Right lobe of liver (tissue), 6 donors: Measurements from ENCODE around the gene ZNF493. TPM values are rescaled to one million over a fixed set of nuclear protein-coding genes. Genes with fewer than 3 reads are reported as not detected.

Experiments
- ATAC-seq, 4 donors: fragments of 200-7000 bp; cut with Tn5 transposase; one replicate each; pipeline ENCODE4 v1.9.1; 2020; ENCODE audit warnings: mild to moderate bottlenecking in 4 of 4, moderate library complexity in 4 of 4
- DNase-seq, 3 donors: peaks; one replicate each; pipeline ENCODE4 v3.0.0-alpha.2; 2020
- H3K27ac ChIP-seq, 3 donors: fragments of 200-600 bp; one replicate each; pipeline ENCODE4 v1.8.0; 2022
- H3K27me3 ChIP-seq, 2 donors: fragments of 200-600 bp; one replicate each; pipeline ENCODE4 v1.8.0; 2022
- H3K36me3 ChIP-seq, 4 donors: fragments of 200-600 bp; sonication (generic) in 1 of 4; one replicate each; pipeline versions ENCODE4 v1.5.1 to v1.8.0; 2017 to 2022; ENCODE audit warnings: control low read depth in 1 of 4
- H3K4me1 ChIP-seq, 4 donors: fragments of 200-600 bp; sonication (generic) in 1 of 4; one replicate each; pipeline versions ENCODE4 v1.5.1 to v1.8.0; 2017 to 2022; ENCODE audit warnings: control low read depth in 1 of 4
- H3K4me3 ChIP-seq, 3 donors: fragments of 200-600 bp; one replicate each; pipeline ENCODE4 v1.8.0; 2022
- H3K9me3 ChIP-seq, 4 donors: fragments of 200-600 bp; sonication (generic) in 1 of 4; one replicate each; pipeline versions ENCODE4 v1.5.1 to v1.8.0; 2017 to 2022; ENCODE audit warnings: control low read depth in 1 of 4
- POLR2A ChIP-seq: fragments of 450-650 bp; IDR thresholded peaks from one replicate; pipeline ENCODE4 v1.6.1; 2017; ENCODE audit warnings: antibody characterized with exemption, mild to moderate bottlenecking
- WGBS: methylation state at CpG from one replicate; pipeline ENCODE4 v1.1.6; 2018; ENCODE audit warnings: low coverage, low lambda C conversion rate; ENCODE audit not compliant: insufficient coverage; ENCODE audit errors: missing lambda C conversion rate; 5-methylcytosine and 5-hydroxymethylcytosine counted together
- intact Hi-C, 2 donors: fragments of 100-400 bp; cut with DNase I; formaldehyde crosslinking; loops; one replicate each; pipeline versions ENCODE4 v1.11.2 to v1.14.1; 2022
- total RNA-seq, 6 experiments: library from RNA; depleted of rRNA in 2 of 6; stranded (reverse); fragments of >200 nt in 2 of 6; fragmentation: NEBNext Ultra II Directional in 3 of 6; extraction: Animal tissue kit (Norgen Biotek cat#: 25700) in 3 of 6; gene quantifications; one replicate each; pipeline versions ENCODE4 v1.1.0 to v1.2.4, GENCODE V29; 2016 to 2023
- TF ChIP-seq, protein P1 (sequence below), 4 donors: fragments of 200-600 bp in 3 of 4; fragments of 450-650 bp in 1 of 4; IDR thresholded peaks; one replicate each; pipeline versions ENCODE4 v1.5.1 to v1.8.0; 2016 to 2022; ENCODE audit warnings: antibody characterized with exemption in 4 of 4, mild to moderate bottlenecking in 2 of 4
- donor health status: DM: no; HTN: yes; CAD: no.
- donor health status: DM: no; HTN: no; CAD: no.
- donor health status: DM: no; HTN: no; CAD: no.
- donor health status: DM: no; HTN: yes; CAD: no.
- donor health status: DM: no; HTN: yes; CAD: no.

Gene ZNF493
- total RNA-seq, 6 experiments from 2014 or later: 5.9 to 9.3 (median 6.8) TPM

DNA sequence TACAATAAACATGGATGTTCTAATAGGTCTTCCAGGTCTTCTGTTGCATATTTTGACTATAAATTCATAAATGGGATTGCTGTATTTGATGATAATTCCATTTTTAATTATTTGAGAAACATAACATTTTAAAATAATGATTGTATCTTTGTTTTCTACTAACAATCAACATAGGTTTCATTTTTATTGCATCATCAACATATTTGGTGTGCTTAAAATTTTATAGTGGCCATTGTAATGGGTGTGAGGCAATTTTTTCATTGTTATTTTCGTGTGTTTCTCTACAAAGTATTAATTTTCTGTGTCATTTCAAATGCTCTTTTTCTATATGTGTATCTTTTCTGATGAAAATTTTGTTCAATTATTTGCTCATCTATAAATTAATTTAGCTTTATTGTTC, 13.2 kb downstream of the ZNF493 start:
- DNase-seq (no peak), ATAC-seq (no peak)
- intact Hi-C loops: no loop called here
- H3K9me3 ChIP-seq: peaks cover 0 to 3% (median 0%) of the 10 kb centered on the region in 4 donors
- 59% methylated on average over 1 of the region's 1 CpG for WGBS
- H3K4me1 ChIP-seq: no peaks in the 10 kb centered on the region
- H3K27me3 ChIP-seq: no peaks in the 10 kb centered on the region
- no peak overlapping the region for H3K4me3 ChIP-seq
- H3K36me3 ChIP-seq: peaks cover 0 to 21% (median 9%) of the 10 kb centered on the region in 4 donors
- no peak overlapping the region for H3K27ac ChIP-seq
- no peak for TF ChIP-seq POLR2A
- TF ChIP-seq, protein P1, sequence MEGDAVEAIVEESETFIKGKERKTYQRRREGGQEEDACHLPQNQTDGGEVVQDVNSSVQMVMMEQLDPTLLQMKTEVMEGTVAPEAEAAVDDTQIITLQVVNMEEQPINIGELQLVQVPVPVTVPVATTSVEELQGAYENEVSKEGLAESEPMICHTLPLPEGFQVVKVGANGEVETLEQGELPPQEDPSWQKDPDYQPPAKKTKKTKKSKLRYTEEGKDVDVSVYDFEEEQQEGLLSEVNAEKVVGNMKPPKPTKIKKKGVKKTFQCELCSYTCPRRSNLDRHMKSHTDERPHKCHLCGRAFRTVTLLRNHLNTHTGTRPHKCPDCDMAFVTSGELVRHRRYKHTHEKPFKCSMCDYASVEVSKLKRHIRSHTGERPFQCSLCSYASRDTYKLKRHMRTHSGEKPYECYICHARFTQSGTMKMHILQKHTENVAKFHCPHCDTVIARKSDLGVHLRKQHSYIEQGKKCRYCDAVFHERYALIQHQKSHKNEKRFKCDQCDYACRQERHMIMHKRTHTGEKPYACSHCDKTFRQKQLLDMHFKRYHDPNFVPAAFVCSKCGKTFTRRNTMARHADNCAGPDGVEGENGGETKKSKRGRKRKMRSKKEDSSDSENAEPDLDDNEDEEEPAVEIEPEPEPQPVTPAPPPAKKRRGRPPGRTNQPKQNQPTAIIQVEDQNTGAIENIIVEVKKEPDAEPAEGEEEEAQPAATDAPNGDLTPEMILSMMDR (IDR thresholded peaks at IDR 0.05): no peak

DNA sequence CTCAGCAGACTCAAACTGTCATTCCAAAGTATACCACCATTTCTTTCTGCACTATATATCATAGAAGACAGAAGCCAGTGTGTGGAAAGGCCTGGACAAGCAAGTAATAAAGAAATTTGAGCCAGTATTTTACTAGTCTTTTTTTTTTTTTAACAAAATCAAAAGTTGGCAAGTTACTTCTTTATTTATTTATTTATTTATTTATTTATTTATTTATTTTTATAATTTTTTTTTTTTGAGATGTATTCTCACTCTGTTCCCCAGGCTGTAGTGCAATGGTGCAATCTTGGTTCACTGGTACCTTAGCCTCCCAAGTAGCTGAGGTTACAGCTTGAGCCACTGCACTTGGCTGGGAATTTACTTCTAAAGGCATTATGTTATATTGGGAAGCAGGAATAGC, 25.3 kb downstream of the ZNF493 start:
- H3K9me3 ChIP-seq: peaks cover 0 to 55% (median 37%) of the 10 kb centered on the region in 4 donors
- no peak for DNase-seq
- H3K4me3 ChIP-seq: no peak overlapping the region
- H3K27me3 ChIP-seq: no peaks in the 10 kb centered on the region
- TF ChIP-seq POLR2A: no peak
- TF ChIP-seq, protein P1 (IDR thresholded peaks at IDR 0.05): no peak
- ATAC-seq: no peak
- intact Hi-C loops: no loop called here
- no peaks in the 10 kb centered on the region for H3K36me3 ChIP-seq
- H3K27ac ChIP-seq: no peak overlapping the region
- H3K4me1 ChIP-seq: no peaks in the 10 kb centered on the region

DNA sequence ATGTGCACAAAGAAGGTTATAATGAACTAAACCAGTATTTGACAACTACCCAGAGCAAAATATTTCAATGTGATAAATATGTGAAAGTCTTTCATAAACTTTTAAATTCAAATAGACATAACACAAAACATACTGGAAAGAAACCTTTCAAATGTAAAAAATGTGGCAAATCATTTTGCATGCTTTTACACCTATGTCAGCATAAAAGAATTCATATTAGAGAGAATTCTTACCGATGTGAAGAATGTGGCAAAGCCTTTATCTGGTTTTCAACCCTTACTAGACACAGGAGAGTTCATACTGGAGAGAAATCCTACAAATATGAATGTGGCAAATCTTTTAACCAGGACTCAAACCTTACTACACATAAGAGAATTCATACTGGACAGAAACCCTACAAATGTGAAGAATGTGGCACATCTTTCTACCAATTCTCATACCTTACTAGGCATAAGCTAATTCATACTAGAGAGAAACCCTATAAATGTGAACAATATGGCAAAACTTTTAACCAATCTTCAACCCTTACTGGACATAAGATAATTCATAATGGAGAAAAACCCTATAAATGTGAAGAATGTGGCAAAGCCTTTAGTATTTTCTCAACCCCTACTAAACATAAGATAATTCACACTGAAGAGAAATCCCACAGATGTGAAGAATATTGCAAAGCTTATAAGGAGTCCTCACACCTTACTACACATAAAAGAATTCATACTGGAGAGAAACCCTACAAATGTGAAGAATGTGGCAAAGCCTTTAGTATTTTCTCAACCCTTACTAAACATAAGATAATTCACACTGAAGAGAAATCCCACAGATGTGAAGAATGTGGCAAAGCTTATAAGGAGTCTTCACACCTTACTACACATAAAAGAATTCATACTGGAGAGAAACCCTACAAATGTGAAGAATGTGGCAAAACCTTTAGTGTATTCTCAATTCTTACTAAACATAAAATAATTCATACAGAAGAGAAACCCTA, 26.4 kb downstream of the ZNF493 start:
- Histone ChIP-seq H3K27me3 (no peaks in the 10 kb centered on the region), H3K4me3 (no peak overlapping the region), H3K27ac (no peak overlapping the region), H3K36me3 (no peaks in the 10 kb centered on the region), H3K9me3 (peaks cover 0 to 58% (median 39%) of the 10 kb centered on the region in 4 donors), H3K4me1 (no peaks in the 10 kb centered on the region)
- TF ChIP-seq, protein P1 (IDR thresholded peaks at IDR 0.05): no peak
- no peak for TF ChIP-seq POLR2A
- WGBS: 100% methylated on average over 1 of the region's 1 CpG
- DNase-seq: no peak
- intact Hi-C loops: no loop called here
- no peak for ATAC-seq

DNA sequence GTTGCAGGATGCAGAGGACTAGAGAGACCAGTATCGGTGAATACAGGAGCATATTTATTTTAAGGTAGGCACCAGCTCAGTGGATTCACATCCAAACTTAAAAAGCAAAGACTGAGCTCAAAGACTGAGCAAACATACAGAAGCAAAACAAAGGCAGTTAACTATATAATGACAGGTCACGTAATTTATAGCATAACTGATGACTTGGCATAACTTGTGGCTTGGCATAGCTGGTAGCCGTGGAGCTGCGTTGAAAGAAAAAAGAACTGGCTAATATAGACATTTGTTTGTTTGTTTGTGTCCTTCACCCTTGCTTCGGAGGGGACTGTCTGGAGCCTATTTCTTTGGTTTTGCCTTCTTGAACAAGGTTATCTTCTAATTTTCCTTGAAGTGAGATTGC, 33.7 kb downstream of the ZNF493 start:
- no peak for DNase-seq
- intact Hi-C loops: no loop called here
- H3K27me3 ChIP-seq: no peaks in the 10 kb centered on the region
- H3K27ac ChIP-seq: no peak overlapping the region
- no peaks in the 10 kb centered on the region for H3K4me1 ChIP-seq
- no peaks in the 10 kb centered on the region for H3K36me3 ChIP-seq
- no peak overlapping the region for H3K4me3 ChIP-seq
- no peak for TF ChIP-seq POLR2A
- TF ChIP-seq, protein P1 (IDR thresholded peaks at IDR 0.05): no peak
- 60% methylated on average over 5 of the region's 5 CpGs for WGBS
- ATAC-seq: no peak
- H3K9me3 ChIP-seq: peaks cover 0 to 42% (median 10%) of the 10 kb centered on the region in 4 donors
